Measurements from ENCODE around the gene CARNS1. TPM values are rescaled to one million over a fixed set of nuclear protein-coding genes. Genes with fewer than 3 reads are reported as not detected.

CARNS1 gene
- total and polyA plus RNA-seq, 2 of the 13 experiments (the other 11 are each of a cell fraction or from before 2014, with no cell fraction given), result not detected

DNA sequence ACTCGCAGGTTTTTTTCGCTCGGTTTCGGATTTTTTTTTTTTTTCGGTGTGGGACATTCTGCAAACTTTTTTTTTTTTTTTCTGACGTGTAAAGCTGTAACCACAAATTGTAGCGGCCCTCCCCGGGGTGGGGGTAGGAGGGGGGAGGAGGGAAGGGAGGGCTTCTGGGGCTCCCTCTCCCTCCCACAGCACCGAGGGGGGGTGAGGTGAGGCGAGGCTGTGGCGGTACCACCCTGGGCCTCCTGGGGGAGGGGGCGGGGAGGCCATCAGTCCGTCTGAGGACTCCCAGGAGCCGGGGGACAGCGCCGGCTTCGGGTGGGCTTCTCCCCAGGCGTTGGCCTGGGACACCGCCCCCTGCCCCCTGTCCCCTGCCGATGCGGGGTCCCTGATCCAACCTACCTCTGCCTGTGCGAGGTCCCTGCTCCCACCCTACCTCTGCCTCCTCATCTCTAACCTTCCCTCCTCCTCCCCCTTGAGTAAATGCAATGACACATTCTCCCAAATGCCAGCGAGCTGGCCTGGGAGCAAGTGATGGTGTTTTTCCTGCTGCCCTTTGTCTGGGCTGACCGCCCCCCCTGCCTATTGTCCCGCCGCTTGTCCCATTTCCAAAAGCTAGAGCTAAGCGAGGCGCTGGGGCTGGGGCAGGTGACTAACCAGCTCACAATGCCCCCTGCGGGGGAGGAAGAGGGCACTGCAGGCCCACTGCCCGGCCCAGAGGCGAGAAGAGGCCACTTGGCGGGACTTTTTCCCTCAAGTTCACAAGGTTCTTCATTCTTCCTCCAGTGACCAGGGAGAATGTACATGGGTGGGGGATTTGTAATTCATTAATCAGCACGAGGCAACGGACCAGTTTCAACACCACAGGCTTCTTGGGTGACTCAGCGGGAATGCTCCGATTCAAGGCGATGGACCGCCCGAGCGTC lies 41.6 kb upstream of the CARNS1 start (continued):
- TF ChIP-seq PRPF4 (IDR thresholded peaks at IDR 0.05; ENCODE audit: low read depth, low read length, poor library complexity, severe bottlenecking) (no peak), HNF4G (IDR thresholded peaks at IDR 0.05; ENCODE audit: borderline replicate concordance, low read depth, low read length) (no peak), HNF4G (CRISPR knock-in tag; IDR thresholded peaks at IDR 0.05; ENCODE audit: borderline replicate concordance, low read depth) (no peak), SMC3 (IDR thresholded peaks at IDR 0.05; ENCODE audit: low read length) (peak; percentile 27; the same call in 1 of the 2 replicates), HCFC1 (IDR thresholded peaks at IDR 0.05; ENCODE audit: low read depth, low read length) (no peak), RELA (CRISPR knock-in tag; IDR thresholded peaks at IDR 0.05) (no peak), HIVEP1 (CRISPR knock-in tag; IDR thresholded peaks at IDR 0.05) (peak; percentile 44; the same call in 1 of the 2 replicates), YEATS2 (CRISPR knock-in tag; IDR thresholded peaks at IDR 0.05; ENCODE audit: borderline replicate concordance) (no peak), ZNF12 (CRISPR knock-in tag; IDR thresholded peaks at IDR 0.05) (no peak), ZNF776 (CRISPR knock-in tag; IDR thresholded peaks at IDR 0.05) (no peak), ZNF674 (CRISPR knock-in tag; IDR thresholded peaks at IDR 0.05; ENCODE audit: low read depth) (no peak), ZBTB4 (CRISPR knock-in tag; IDR thresholded peaks at IDR 0.05; ENCODE audit: borderline replicate concordance) (no peak), POLR2A (IDR thresholded peaks at IDR 0.05; ENCODE audit: insufficient read depth in 1 of 2, low read depth in 2 of 2, low read length in 2 of 2) (no peak), KDM5B (CRISPR knock-in tag; IDR thresholded peaks at IDR 0.05; ENCODE audit: borderline replicate concordance) (peak; percentile 69; the same call in 1 of the 2 replicates), ZNF563 (CRISPR knock-in tag; IDR thresholded peaks at IDR 0.05) (no peak), ZNF652 (CRISPR knock-in tag; IDR thresholded peaks at IDR 0.05; ENCODE audit: borderline replicate concordance, low read depth) (peak; percentile 74; the same call in 1 of the 2 replicates)
- TF ChIP-seq, protein P1, sequence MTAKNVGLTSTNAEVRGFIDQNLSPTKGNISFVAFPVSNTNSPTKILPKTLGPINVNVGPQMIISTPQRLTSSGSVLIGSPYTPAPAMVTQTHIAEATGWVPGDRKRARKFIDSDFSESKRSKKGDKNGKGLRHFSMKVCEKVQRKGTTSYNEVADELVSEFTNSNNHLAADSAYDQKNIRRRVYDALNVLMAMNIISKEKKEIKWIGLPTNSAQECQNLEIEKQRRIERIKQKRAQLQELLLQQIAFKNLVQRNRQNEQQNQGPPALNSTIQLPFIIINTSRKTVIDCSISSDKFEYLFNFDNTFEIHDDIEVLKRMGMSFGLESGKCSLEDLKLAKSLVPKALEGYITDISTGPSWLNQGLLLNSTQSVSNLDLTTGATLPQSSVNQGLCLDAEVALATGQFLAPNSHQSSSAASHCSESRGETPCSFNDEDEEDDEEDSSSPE (CRISPR knock-in tag; IDR thresholded peaks at IDR 0.05), result peak; percentile 22; the same call in 1 of the 2 replicates
- TF ChIP-seq, protein P2, sequence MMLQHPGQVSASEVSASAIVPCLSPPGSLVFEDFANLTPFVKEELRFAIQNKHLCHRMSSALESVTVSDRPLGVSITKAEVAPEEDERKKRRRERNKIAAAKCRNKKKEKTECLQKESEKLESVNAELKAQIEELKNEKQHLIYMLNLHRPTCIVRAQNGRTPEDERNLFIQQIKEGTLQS (CRISPR knock-in tag; IDR thresholded peaks at IDR 0.05), result no peak; the same call in 1 of the 2 replicates
- TF ChIP-seq, protein P3, sequence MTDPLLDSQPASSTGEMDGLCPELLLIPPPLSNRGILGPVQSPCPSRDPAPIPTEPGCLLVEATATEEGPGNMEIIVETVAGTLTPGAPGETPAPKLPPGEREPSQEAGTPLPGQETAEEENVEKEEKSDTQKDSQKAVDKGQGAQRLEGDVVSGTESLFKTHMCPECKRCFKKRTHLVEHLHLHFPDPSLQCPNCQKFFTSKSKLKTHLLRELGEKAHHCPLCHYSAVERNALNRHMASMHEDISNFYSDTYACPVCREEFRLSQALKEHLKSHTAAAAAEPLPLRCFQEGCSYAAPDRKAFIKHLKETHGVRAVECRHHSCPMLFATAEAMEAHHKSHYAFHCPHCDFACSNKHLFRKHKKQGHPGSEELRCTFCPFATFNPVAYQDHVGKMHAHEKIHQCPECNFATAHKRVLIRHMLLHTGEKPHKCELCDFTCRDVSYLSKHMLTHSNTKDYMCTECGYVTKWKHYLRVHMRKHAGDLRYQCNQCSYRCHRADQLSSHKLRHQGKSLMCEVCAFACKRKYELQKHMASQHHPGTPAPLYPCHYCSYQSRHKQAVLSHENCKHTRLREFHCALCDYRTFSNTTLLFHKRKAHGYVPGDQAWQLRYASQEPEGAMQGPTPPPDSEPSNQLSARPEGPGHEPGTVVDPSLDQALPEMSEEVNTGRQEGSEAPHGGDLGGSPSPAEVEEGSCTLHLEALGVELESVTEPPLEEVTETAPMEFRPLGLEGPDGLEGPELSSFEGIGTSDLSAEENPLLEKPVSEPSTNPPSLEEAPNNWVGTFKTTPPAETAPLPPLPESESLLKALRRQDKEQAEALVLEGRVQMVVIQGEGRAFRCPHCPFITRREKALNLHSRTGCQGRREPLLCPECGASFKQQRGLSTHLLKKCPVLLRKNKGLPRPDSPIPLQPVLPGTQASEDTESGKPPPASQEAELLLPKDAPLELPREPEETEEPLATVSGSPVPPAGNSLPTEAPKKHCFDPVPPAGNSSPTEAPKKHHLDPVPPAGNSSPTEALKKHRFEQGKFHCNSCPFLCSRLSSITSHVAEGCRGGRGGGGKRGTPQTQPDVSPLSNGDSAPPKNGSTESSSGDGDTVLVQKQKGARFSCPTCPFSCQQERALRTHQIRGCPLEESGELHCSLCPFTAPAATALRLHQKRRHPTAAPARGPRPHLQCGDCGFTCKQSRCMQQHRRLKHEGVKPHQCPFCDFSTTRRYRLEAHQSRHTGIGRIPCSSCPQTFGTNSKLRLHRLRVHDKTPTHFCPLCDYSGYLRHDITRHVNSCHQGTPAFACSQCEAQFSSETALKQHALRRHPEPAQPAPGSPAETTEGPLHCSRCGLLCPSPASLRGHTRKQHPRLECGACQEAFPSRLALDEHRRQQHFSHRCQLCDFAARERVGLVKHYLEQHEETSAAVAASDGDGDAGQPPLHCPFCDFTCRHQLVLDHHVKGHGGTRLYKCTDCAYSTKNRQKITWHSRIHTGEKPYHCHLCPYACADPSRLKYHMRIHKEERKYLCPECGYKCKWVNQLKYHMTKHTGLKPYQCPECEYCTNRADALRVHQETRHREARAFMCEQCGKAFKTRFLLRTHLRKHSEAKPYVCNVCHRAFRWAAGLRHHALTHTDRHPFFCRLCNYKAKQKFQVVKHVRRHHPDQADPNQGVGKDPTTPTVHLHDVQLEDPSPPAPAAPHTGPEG (CRISPR knock-in tag; IDR thresholded peaks at IDR 0.05), result no peak; the same call in 1 of the 2 replicates
